ENCODE data around the gene TPD52L1.

DNA sequence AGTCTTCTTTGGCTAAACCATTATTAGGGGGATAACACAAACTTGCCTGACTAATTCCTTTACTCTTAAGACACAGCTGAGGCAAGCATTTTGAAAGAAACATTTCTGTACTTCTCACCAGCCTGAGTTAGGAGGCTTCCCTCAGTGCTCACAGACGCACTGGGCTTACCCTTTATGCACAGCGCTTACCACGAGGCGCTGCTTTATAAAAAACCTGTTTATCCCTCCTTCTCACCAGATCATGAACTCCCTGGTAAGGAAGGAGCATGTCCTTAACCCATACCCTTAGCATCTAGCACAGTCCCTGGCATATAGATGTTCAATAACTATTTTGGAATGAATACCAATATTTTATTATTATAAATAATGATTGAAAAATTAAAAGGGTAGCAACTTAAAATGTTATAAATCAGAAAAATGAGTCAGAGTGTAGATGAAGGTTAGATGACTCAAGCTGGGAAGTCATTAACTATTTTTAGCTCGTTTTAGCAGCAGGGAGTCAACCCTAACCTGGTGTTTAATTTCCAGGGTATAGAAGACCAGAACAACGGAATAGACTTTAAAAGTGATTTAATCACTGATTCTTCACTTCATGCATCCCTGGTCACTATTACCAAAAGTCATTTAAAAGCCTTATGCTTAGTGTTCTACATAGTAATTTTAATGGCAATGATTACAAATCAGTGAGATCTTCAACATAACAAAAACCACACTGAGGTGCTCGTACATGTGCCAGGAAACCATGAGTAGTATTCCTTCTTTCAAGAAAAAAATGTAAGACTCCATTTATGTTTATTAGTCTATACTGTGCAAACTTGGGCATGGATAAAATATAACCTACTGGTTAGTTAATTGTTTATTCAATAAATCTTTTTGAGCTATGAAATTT, 4.1 kb upstream of the TPD52L1 start:
- no peak for TF ChIP-seq GATA2 (IDR thresholded peaks at IDR 0.05; ENCODE audit: low read depth, low read length)
- no peak for TF ChIP-seq GATA3 (IDR thresholded peaks at IDR 0.05; ENCODE audit: low read depth, low read length)

Data from SH-SY5Y (cell line).